ENCODE data around the gene TNFRSF25.
A peak's percentile ranks its signal among the peaks of the same experiment; 100 is the strongest.

The TNFRSF25 gene

GRCh38 chr1:6466023-6466422, at the start of gene TNFRSF25:
Gene TNFRSF25 (minus strand): TSS chr1:6466173. CDS start chr1:6466107, 66 bp downstream.
- peak; percentile 57 for DNase-seq

GRCh38 chr1:6515771-6516170, 49.8 kb upstream of the TNFRSF25 start:
- no peak for DNase-seq

- no peak for DNase-seq
Measured at GRCh38 chr1:6513320-6513801, 47.4 kb upstream of the TNFRSF25 start.

- DNase-seq: no peak
Measured at GRCh38 chr1:6512908-6513280, 46.9 kb upstream of the TNFRSF25 start.

- DNase-seq: no peak
Measured at GRCh38 chr1:6512245-6512907, 46.4 kb upstream of the TNFRSF25 start.

- no peak for DNase-seq
Measured at GRCh38 chr1:6511561-6512244, 45.7 kb upstream of the TNFRSF25 start.

GRCh38 chr1:6511056-6511455, 45.1 kb upstream of the TNFRSF25 start:
- DNase-seq: no peak

- no peak for DNase-seq
Measured at GRCh38 chr1:6510493-6510892, 44.5 kb upstream of the TNFRSF25 start.

- no peak for DNase-seq
Measured at GRCh38 chr1:6509919-6510291, 43.9 kb upstream of the TNFRSF25 start.

GRCh38 chr1:6509220-6509918, 43.4 kb upstream of the TNFRSF25 start:
- DNase-seq: no peak

- DNase-seq: no peak
Measured at GRCh38 chr1:6508816-6509189, 42.8 kb upstream of the TNFRSF25 start.

- DNase-seq: no peak
Measured at GRCh38 chr1:6508154-6508815, 42.3 kb upstream of the TNFRSF25 start.

- no peak for DNase-seq
Measured at GRCh38 chr1:6507461-6507911, 41.5 kb upstream of the TNFRSF25 start.

- no peak for DNase-seq
Measured at GRCh38 chr1:6507037-6507428, 41.1 kb upstream of the TNFRSF25 start.

GRCh38 chr1:6506210-6507036, 40.5 kb upstream of the TNFRSF25 start:
- no peak for DNase-seq

GRCh38 chr1:6505367-6506209, 39.6 kb upstream of the TNFRSF25 start:
- DNase-seq: no peak

- DNase-seq: no peak
Measured at GRCh38 chr1:6504887-6505286, 38.9 kb upstream of the TNFRSF25 start.

- no peak for DNase-seq
Measured at GRCh38 chr1:6503884-6504602, 38.1 kb upstream of the TNFRSF25 start.

GRCh38 chr1:6502000-6502891, 36.3 kb upstream of the TNFRSF25 start:
- DNase-seq: no peak
